ENCODE results near the gene BSN.
"Not testable (repeated sequence)": the region's sequence is repeated elsewhere in the genome, so short reads cannot be mapped to it uniquely, and the experiment has no call there.

Gene BSN

GRCh38 chr3:49533786-49534519 is 20.3 kb upstream of the BSN start:
- in situ Hi-C loops (cut with MboI; ENCODE audit: low sequenced_read_pairs) = no loop called here

GRCh38 chr3:49534581-49535441 is 19.5 kb upstream of the BSN start:
- in situ Hi-C loops (cut with MboI; ENCODE audit: low sequenced_read_pairs) = no loop called here

GRCh38 chr3:49535971-49536874 is 18.1 kb upstream of the BSN start:
- in situ Hi-C loops (cut with MboI; ENCODE audit: low sequenced_read_pairs) = no loop called here

GRCh38 chr3:49536875-49537533 is 17.3 kb upstream of the BSN start:
- in situ Hi-C loops (cut with MboI; ENCODE audit: low sequenced_read_pairs) = no loop called here

GRCh38 chr3:49539659-49540560 is 14.4 kb upstream of the BSN start:
- in situ Hi-C loops (cut with MboI; ENCODE audit: low sequenced_read_pairs) = no loop called here

- in situ Hi-C loops (cut with MboI; ENCODE audit: low sequenced_read_pairs) = loop anchor here (25.0 kb wide), 1 partner anchor 110 kb away; the partner anchor contains the start of gene APEH
Measured at GRCh38 chr3:49552087-49552486, 2.2 kb upstream of the BSN start.

- in situ Hi-C loops (cut with MboI; ENCODE audit: low sequenced_read_pairs) = loop anchor here (25.0 kb wide), 1 partner anchor 109 kb away; the partner anchor contains the start of gene APEH
Measured at GRCh38 chr3:49553324-49553691, 969 bp upstream of the BSN start.

GRCh38 chr3:49554633-49555265 is 472 bp downstream of the BSN start:
- in situ Hi-C loops (cut with MboI; ENCODE audit: low sequenced_read_pairs) = loop anchor here (25.0 kb wide), 1 partner anchor 108 kb away; the partner anchor contains the start of gene APEH

GRCh38 chr3:49556500-49557275 is 2.4 kb downstream of the BSN start:
- in situ Hi-C loops (cut with MboI; ENCODE audit: low sequenced_read_pairs) = loop anchor here (25.0 kb wide), 1 partner anchor 106 kb away; the partner anchor contains the start of gene APEH

GRCh38 chr3:49563040-49563578 is 8.8 kb downstream of the BSN start:
- in situ Hi-C loops (cut with MboI; ENCODE audit: low sequenced_read_pairs) = loop anchor here (25.0 kb wide), 1 partner anchor 99 kb away; the partner anchor contains the start of gene APEH

GRCh38 chr3:49563766-49564165 is 9.5 kb downstream of the BSN start:
- in situ Hi-C loops (cut with MboI; ENCODE audit: low sequenced_read_pairs) = loop anchor here (25.0 kb wide), 1 partner anchor 99 kb away; the partner anchor contains the start of gene APEH

GRCh38 chr3:49566312-49566711 is 12.0 kb downstream of the BSN start:
- in situ Hi-C loops (cut with MboI; ENCODE audit: low sequenced_read_pairs) = loop anchor here (25.0 kb wide), 1 partner anchor 96 kb away; the partner anchor contains the start of gene APEH

- in situ Hi-C loops (cut with MboI; ENCODE audit: low sequenced_read_pairs) = loop anchor here (25.0 kb wide), 1 partner anchor 95 kb away; the partner anchor contains the start of gene APEH
Measured at GRCh38 chr3:49567406-49567805, 13.1 kb downstream of the BSN start.

GRCh38 chr3:49568965-49569364 is 14.7 kb downstream of the BSN start:
- in situ Hi-C loops (cut with MboI; ENCODE audit: low sequenced_read_pairs) = loop anchor here (25.0 kb wide), 1 partner anchor 93 kb away; the partner anchor contains the start of gene APEH

- in situ Hi-C loops (cut with MboI; ENCODE audit: low sequenced_read_pairs) = loop anchor here (25.0 kb wide), 1 partner anchor 92 kb away; the partner anchor contains the start of gene APEH
Measured at GRCh38 chr3:49570028-49570654, 15.9 kb downstream of the BSN start.

GRCh38 chr3:49582177-49582576 is 27.9 kb downstream of the BSN start:
- in situ Hi-C loops (cut with MboI; ENCODE audit: low sequenced_read_pairs) = no loop called here

- in situ Hi-C loops (cut with MboI; ENCODE audit: low sequenced_read_pairs) = not testable (repeated sequence)
Measured at GRCh38 chr3:49585261-49585755, 31.0 kb downstream of the BSN start.
